HG03520 (cell line): ENCODE results near the gene IRF5.
"Not testable (repeated sequence)": the region's sequence is repeated elsewhere in the genome, so short reads cannot be mapped to it uniquely, and the experiment has no call there.

ENCODE experiments used
- ATAC-seq: cut with Tn5 transposase; IDR thresholded peaks from one replicate; pipeline ENCODE4 v1.9.1; 2021; ENCODE audit warnings: mild to moderate bottlenecking, moderate library complexity; ENCODE audit not compliant: unreplicated experiment

The IRF5 gene

GRCh38 chr7:128938544-128939074 lies 882 bp downstream of the IRF5 start:
- ATAC-seq = no peak

- ATAC-seq = no peak
These were observed 1.5 kb downstream of the IRF5 start for GRCh38 chr7:128939075-128939860.

GRCh38 chr7:128939861-128940410 lies 2.2 kb downstream of the IRF5 start:
- ATAC-seq = peak; percentile 23

- peak; percentile 47 for ATAC-seq
These were observed 3.0 kb downstream of the IRF5 start for GRCh38 chr7:128940494-128941322.

- ATAC-seq = no peak
These were observed 3.7 kb downstream of the IRF5 start for GRCh38 chr7:128941323-128941890.

- no peak for ATAC-seq
These were observed 4.3 kb downstream of the IRF5 start for GRCh38 chr7:128941946-128942526.

- not testable (repeated sequence) for ATAC-seq
These were observed 5.5 kb downstream of the IRF5 start for GRCh38 chr7:128943251-128943650.

GRCh38 chr7:128944487-128945236 lies 6.9 kb downstream of the IRF5 start:
- no peak for ATAC-seq

GRCh38 chr7:128945668-128946366 lies 8.1 kb downstream of the IRF5 start:
- ATAC-seq = no peak

GRCh38 chr7:128946936-128947830 lies 9.5 kb downstream of the IRF5 start:
- ATAC-seq = no peak

GRCh38 chr7:128947854-128948253 lies 10.1 kb downstream of the IRF5 start:
- no peak for ATAC-seq

GRCh38 chr7:128948312-128948973 lies 10.7 kb downstream of the IRF5 start:
- no peak for ATAC-seq

GRCh38 chr7:128948976-128949760 lies 11.4 kb downstream of the IRF5 start:
- ATAC-seq = no peak

GRCh38 chr7:128951296-128951695 lies 13.6 kb downstream of the IRF5 start:
- ATAC-seq = no peak

- ATAC-seq = no peak
These were observed 16.4 kb downstream of the IRF5 start for GRCh38 chr7:128954150-128954549.

GRCh38 chr7:128954830-128955802 lies 17.4 kb downstream of the IRF5 start:
- ATAC-seq = no peak
